Activated T-helper 9 cell treated with anti-CD3 and anti-CD28 coated beads, Interleukin-2, amount 50 U/mL, for 16 hours (primary cell): Measurements from ENCODE around the gene USP10.

Source experiments
- DNase-seq: peaks from one replicate; pipeline ENCODE4 v3.0.0-alpha.2; 2020; ENCODE audit warnings: low read depth

The USP10 gene

GRCh38 chr16:84775262-84775810, 75.5 kb downstream of the USP10 start:
- DNase-seq = no peak

GRCh38 chr16:84777435-84777834, 77.6 kb downstream of the USP10 start:
- DNase-seq = no peak

GRCh38 chr16:84778720-84779119, 78.9 kb downstream of the USP10 start:
- DNase-seq = no peak

GRCh38 chr16:84780063-84780462, 80.3 kb downstream of the USP10 start:
- no peak for DNase-seq

GRCh38 chr16:84780544-84781376, 81.0 kb downstream of the USP10 start:
- DNase-seq = no peak

GRCh38 chr16:84782846-84783245, 83.0 kb downstream of the USP10 start:
- no peak for DNase-seq

GRCh38 chr16:84785843-84786581, 86.2 kb downstream of the USP10 start:
- DNase-seq = no peak

- no peak for DNase-seq
Observed at GRCh38 chr16:84786605-84787262, 86.9 kb downstream of the USP10 start.

GRCh38 chr16:84787263-84787622, 87.4 kb downstream of the USP10 start:
- no peak for DNase-seq

GRCh38 chr16:84788920-84789391, 89.2 kb downstream of the USP10 start:
- DNase-seq = no peak

GRCh38 chr16:84789431-84789830, 89.6 kb downstream of the USP10 start:
- DNase-seq = no peak

- DNase-seq = no peak
Observed at GRCh38 chr16:84790301-84790700, 90.5 kb downstream of the USP10 start.

GRCh38 chr16:84791088-84791487, 91.3 kb downstream of the USP10 start:
- DNase-seq = no peak

- no peak for DNase-seq
Observed at GRCh38 chr16:84791501-84791900, 91.7 kb downstream of the USP10 start.

GRCh38 chr16:84794186-84794585, 94.4 kb downstream of the USP10 start:
- no peak for DNase-seq

- no peak for DNase-seq
Observed at GRCh38 chr16:84794626-84795025, 94.8 kb downstream of the USP10 start.

- DNase-seq = no peak
Observed at GRCh38 chr16:84795329-84796053, 95.7 kb downstream of the USP10 start.

- no peak for DNase-seq
Observed at GRCh38 chr16:84800158-84800978, 100.6 kb downstream of the USP10 start.

GRCh38 chr16:84803146-84803545, 103.3 kb downstream of the USP10 start:
- DNase-seq = no peak

- DNase-seq = no peak
Observed at GRCh38 chr16:84804326-84804725, 104.5 kb downstream of the USP10 start.
